Renal pelvis (tissue), 4 donors: ENCODE results near the gene SCO2. TPM values are rescaled to one million over a fixed set of nuclear protein-coding genes. Genes with fewer than 3 reads are reported as not detected.
"Not testable (repeated sequence)": the region's sequence is repeated elsewhere in the genome, so short reads cannot be mapped to it uniquely, and the experiment has no call there.

ENCODE experiments used
- DNase-seq: peaks from one replicate; pipeline ENCODE4 v3.0.0-alpha.2; 2013
- polyA plus RNA-seq, 3 donors: library from polyadenylated mRNA; unstranded; fragments of 120-200 nt; gene quantifications; one replicate each; pipeline ENCODE4 v1.2.1, GENCODE V29; 2013; ENCODE audit not compliant: insufficient read length in 3 of 3

SCO2 gene
- polyA plus RNA-seq, 3 donors: 5.4 to 6.7 TPM; not detected in 1

GRCh38 chr22:50553310-50553709 is 27.9 kb upstream of the SCO2 start:
- DNase-seq: no peak

GRCh38 chr22:50551160-50551752 is 25.9 kb upstream of the SCO2 start:
- no peak for DNase-seq

DNA sequence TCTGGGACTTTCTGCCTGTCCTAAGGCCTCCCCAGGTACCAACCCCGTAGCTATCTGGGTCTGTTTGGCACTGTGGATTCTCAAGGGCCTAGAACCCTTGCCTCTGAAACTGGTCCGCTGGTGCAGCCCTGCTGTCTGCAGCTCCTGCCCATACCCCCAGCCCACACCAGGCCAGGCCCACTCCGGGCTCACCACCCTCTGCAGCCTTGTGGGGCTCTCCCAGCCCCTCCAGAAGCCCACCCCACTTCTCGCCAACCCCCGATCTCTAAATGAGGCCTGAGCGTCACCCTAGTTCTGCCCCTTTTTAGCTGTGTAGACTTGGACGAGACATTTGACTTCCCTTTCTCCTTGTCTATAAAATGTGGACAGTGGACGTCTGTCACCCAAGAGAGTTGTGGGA is 25.0 kb upstream of the SCO2 start:
- DNase-seq: no peak

- no peak for DNase-seq
Observed at GRCh38 chr22:50548921-50549790, 23.8 kb upstream of the SCO2 start.

- DNase-seq: no peak
Observed at GRCh38 chr22:50548040-50548920, 22.9 kb upstream of the SCO2 start.

DNA sequence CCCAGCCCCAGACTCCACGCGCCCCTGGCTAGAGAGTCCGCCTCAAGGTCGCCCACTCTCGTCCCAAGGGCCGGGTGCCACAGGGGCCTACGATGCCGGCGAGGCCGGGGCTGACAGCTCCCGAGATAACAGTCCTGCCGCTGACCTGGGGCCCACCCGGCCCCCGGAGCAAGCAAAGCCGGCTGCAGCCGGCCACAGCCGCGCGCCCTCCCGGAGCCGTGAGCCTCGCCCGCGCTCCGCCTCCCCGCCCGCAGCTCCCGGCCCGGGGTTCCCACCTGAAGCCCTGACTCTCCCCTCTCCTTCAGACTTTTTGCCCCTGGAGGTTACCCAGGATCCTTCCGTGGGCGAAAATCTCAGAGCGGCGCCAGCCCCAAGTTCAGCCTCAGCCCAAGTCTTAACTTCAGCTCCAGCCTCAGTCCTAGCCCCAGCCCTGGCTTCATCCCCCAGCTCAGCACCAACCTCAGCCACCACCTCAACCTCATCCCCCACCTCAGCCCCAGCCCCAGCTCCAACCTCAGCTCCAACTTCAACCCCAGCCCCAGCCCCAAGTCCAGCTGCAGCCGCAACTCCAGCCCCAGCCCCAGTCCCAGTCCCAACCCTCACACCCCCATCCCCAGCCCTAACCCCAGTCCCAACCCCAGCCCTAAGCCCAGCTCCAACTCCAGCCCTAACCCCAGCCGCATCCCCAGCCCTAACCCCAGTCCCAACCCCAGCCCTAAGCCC is 22.0 kb upstream of the SCO2 start:
- no peak for DNase-seq

DNA sequence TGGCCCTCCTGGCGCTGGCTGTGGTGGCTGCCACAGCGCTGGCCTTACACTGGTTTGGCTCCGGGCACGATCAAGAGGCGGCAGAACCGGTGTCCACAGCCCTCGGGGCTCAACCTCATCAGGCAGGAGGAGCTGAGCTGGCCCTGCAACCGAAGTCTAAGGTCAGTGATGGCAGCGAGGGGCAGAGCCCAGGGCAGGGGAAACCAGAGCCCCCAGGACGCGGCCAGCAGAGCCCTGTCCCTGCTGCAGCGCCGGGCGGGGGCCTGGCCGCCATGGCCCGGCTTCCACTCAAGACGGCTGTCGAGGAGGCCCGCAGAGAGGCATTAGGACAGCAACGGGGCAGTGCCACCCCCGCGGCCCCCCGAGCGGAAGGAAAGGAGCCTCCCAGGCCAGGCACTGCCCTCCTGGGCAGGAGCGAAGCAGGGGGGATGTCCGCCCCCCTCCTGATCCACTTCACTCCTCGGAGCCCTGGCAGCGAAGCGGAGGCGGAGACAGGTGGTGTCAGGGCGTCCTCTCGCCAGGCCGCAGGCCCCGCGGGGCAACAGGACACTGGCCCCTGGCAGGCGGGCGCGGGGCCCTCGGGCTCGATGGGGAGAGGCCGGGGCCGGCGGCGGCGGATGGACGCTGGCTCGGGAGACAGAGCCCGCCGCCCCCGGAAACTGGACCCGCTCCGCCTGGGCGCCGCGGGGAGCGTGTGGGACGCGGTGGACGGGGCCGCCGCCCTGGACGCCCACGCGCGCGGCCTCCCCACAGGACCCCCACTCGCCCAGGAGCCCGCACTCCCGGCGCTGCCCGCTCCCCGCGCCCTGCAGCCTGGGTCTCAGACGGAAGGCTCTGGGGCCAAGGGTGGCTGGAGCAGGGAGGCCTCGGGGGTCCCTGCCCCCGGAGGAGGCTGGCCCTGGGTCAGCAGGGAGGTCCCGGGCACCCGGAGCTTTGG is 21.2 kb upstream of the SCO2 start:
- no peak for DNase-seq

DNA sequence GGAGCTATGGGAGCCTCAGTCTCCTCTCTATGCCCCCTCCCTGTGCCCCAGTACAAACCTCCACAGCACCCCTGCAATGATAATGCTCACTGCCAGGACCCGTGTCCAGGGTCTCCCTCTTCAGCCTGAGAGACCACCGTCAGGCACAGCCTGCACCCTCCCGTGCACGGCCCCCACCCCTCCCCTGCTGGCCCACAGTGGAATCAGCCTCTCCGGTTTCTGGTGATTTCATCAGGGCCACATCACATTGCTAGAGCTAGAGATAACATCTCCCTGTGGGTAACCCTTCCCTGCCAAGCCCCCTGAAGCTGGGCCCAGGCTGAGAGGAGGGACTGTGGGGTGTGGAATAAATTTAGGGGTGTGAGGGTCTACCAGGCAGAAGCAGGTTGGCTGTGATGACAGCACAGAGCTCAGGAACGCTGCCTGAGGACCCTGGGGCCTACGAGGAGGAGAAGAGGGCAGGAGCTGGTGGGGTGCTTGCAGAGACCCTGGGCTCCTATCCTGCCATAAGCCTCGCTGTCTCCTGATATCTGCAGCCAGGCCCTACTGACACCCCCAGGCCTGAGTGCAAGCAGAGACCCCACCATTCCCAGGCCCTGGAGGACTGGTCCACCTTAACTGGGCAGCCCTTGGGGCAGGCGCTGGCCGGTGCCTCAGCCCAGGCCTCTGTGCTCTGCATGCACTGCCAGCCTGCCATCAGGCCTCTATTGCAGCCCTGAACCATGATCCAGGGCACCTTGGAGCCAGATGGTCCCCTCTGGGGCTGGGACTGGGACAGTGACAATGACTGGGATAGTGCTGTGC is 20.3 kb upstream of the SCO2 start, which contains the start of gene KLHDC7B:
KLHDC7B (plus strand) TSS at position 378 of the 804 bp plus-strand sequence; CDS start at position 723, 345 bp downstream.
- no peak for DNase-seq

DNA sequence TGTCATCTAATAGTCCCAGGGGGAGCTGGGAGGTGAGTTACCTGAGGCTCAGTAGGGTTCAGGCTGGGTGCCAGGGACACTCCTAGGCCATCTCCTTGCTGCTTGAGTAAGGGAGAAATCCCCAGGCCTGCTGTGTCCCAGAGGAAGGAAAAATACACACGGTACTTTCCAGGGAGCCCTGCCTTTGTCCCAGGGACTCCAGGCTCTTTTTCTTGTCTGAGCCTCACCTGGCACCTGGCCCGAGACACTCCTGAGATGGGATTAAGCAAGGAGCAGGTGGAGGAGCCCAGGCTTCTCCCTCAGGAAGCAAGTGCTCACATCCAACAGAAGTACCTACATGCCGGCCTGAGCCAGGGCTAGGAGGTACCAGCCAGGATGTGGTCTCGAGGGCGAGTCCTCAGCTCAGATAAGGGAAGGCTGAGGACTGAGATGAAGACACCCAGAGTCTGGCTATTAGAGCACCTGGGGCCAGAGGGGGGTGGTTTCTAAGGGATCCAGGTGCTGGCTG is 19.4 kb upstream of the SCO2 start:
- DNase-seq: no peak

DNA sequence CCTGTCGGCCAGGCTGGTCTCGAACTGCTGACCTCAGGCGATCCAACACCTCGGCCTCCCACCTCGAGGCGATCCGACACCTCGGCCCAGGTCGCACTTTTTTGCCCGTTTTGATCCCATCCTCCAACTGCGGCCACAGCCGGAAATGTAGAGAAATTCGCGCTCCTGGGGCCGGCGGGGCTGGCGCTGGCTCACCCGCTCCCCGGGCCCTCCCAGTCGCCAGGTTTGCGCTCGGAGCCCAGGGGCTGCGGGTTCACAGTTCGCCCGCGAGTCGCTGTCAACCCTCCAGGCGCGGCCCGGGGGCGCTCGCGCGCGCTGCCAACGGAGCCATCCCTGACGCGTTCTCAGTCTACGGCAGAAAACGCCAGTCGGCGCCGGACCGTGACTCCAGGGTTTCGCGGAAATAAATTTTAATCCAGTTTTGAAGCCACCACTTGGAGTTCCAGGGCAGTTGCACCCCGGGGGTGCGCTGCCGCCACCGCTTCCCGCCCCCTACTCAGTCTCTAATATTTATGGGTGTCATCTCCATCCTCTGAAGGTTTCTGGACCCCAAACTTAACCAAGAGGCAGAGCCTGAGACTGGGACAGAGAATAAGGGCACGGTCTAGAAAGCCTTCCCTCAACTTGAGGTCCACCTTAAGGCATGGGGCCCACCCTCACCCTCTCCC is 18.8 kb upstream of the SCO2 start:
- no peak for DNase-seq

GRCh38 chr22:50542416-50542927 is 17.1 kb upstream of the SCO2 start:
- no peak for DNase-seq

GRCh38 chr22:50541667-50542026 is 16.2 kb upstream of the SCO2 start:
- not testable (repeated sequence) for DNase-seq

GRCh38 chr22:50540381-50540780 is 15.0 kb upstream of the SCO2 start:
- DNase-seq: no peak

DNA sequence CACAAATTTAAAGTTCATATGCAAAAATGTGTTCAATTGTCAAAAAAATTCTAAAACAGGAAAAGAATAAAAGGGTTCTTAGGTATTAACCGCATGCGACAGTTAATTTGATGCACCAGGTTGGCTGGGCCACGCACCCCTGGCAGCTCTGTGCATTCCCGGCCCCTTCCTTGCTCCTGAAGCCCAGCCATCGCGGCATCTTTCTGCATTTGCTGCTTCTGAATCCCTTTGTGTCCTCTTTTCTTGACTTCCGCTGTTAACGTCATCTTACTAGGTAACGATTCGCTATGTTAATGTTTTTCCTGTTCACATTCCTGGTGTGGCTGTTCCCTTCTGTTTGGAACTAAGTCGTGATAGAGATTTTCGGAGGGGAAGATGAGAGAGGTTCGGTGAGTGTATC is 12.4 kb upstream of the SCO2 start:
- no peak for DNase-seq

- DNase-seq: no peak
Observed at GRCh38 chr22:50536226-50536625, 10.8 kb upstream of the SCO2 start.

- DNase-seq: no peak
Observed at GRCh38 chr22:50535113-50535512, 9.7 kb upstream of the SCO2 start.

DNA sequence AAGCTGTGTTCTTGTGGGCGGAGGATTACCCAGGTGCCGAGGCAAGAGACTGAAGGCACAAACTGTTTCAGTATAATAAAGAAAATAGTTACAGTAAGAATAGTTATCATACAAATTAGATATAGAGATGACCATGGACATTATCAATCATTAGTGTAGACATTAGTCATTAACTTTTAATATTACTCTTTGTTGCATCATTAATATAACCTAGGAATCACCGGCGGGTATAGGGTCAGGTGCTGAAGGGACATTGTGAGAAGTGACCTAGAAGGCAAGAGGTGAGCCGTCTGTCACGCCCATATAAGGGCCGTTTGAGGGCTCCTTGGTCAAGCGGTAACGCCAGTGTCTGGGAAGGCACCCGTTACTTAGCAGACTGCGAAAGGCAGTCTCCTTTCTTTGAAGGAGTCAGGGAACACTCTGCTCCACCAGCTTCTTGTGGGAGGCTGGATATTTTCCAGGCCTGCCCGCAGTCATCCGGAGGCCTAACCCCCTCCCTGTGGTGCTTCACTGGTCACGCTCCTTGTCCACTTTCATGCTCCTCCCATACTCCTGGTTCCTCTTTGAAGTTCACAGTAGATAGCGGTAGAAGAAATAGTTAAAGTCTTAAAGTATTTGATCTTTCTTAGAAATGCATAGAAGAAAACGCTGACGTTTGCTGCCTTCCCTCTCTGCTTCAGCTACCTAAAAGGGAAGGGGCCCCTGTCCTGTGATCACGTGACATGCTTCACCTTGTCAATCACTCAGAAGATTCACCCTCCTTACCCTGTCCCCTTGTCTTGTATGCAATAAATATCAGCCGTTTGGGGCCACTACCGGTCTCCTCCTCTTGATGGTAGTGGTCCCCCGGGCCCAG is 8.7 kb upstream of the SCO2 start:
- DNase-seq: not testable (repeated sequence)
